HepG2 (cell line): ENCODE data around the gene NFIC. TPM values are rescaled to one million over a fixed set of nuclear protein-coding genes. Genes with fewer than 3 reads are reported as not detected.

ENCODE experiments used
- ATAC-seq: fragments of 200-7000 bp; cut with Tn5 transposase; 3 replicates; pipeline ENCODE4 v1.9.1; 2020; ENCODE audit warnings: mild to moderate bottlenecking, moderate library complexity
- BruUV-seq: library from RNA; stranded (reverse); fragments of 400-500 nt; replicated peaks from 2 replicates; lab custom pipeline; 2021; lab: Mats Ljungman, UMichigan
- CTCF ChIA-PET: fragments of 300-600 bp; formaldehyde crosslinking; extraction: SDS; loops from one replicate; lab custom pipeline; 2021; ENCODE audit warnings: low total read pairs, inconsistent platforms, low intra/inter-chr PET ratio; lab: Yijun Ruan, JAX
- POLR2A ChIA-PET: fragments of 350-600 bp; sonication (Branson Sonifier 250); formaldehyde crosslinking; loops from one replicate; lab custom pipeline; 2020; ENCODE audit warnings: antibody characterized with exemption, inconsistent platforms; lab: Yijun Ruan, JAX
- DNase-seq: peaks from one replicate; pipeline ENCODE4 v3.0.0-alpha.2; 2015; ENCODE audit warnings: low spot score
- FAIRE-seq: peaks from 3 replicates; lab custom pipeline; 2011; peaks lifted over from hg19 to GRCh38; lab: Jason Lieb, UNC
- H2AFZ ChIP-seq: one replicate; pipeline ENCODE4 v1.6.1; 2011; ENCODE audit warnings: low read length, inconsistent platforms
- H3K27ac ChIP-seq: fragments of 300-600 bp; 3 replicates; pipeline ENCODE4 v1.8.0; 2011; ENCODE audit warnings: mixed run types, mild to moderate bottlenecking, mixed read lengths, low read length, inconsistent platforms; ENCODE audit not compliant: insufficient read depth; ENCODE audit errors: extremely low read length
- H3K27me3 ChIP-seq, 2 experiments: fragments of 200-600 bp in 1 of 2; 2 replicates in 1 of 2; 3 replicates in 1 of 2; pipeline versions ENCODE4 v1.6.0 to v1.8.0; 2011; ENCODE audit warnings: low read length in 2 of 2, mild to moderate bottlenecking in 2 of 2, moderate library complexity in 2 of 2, inconsistent platforms in 1 of 2; ENCODE audit not compliant: insufficient read depth in 2 of 2, control insufficient read depth in 1 of 2
- H3K36me3 ChIP-seq, 2 experiments: fragments of 200-600 bp in 1 of 2; replicated peaks in 1 of 2; 2 replicates in 1 of 2; 3 replicates in 1 of 2; pipeline versions ENCODE4 v1.5.1 to v1.8.0; 2011; ENCODE audit warnings: low read length in 2 of 2, inconsistent platforms in 1 of 2; ENCODE audit not compliant: insufficient read depth in 2 of 2, control insufficient read depth in 1 of 2
- H3K4me1 ChIP-seq: 2 replicates; pipeline ENCODE4 v1.5.1; 2012; ENCODE audit warnings: low read length, inconsistent platforms; ENCODE audit not compliant: insufficient read depth
- H3K4me2 ChIP-seq: 2 replicates; pipeline ENCODE4 v1.6.0; 2011; ENCODE audit warnings: low read depth, low read length, inconsistent platforms
- H3K4me3 ChIP-seq, 3 experiments: fragments of 200-600 bp in 1 of 3; sonication (generic), shearing (Covaris generic) in 1 of 3; replicated peaks in 1 of 3; 2 replicates each; pipeline ENCODE4 v1.5.1; 2011 to 2016; ENCODE audit warnings: low read length in 3 of 3, inconsistent platforms in 2 of 3, low read depth in 2 of 3, mild to moderate bottlenecking in 2 of 3, control low read depth in 1 of 3, mixed read lengths in 1 of 3; ENCODE audit not compliant: insufficient read depth in 1 of 3
- H3K79me2 ChIP-seq: one replicate; pipeline ENCODE4 v1.6.1; 2011; ENCODE audit warnings: low read length, inconsistent platforms; ENCODE audit not compliant: insufficient read depth
- H3K9ac ChIP-seq: 2 replicates; pipeline ENCODE4 v1.6.0; 2011; ENCODE audit warnings: mild to moderate bottlenecking, low read depth, low read length, inconsistent platforms; ENCODE audit not compliant: insufficient read depth
- H3K9me3 ChIP-seq: 2 replicates; pipeline ENCODE4 v1.5.1; 2012; ENCODE audit warnings: mild to moderate bottlenecking, low read length
- H4K20me1 ChIP-seq: 2 replicates; pipeline ENCODE4 v1.6.0; 2011; ENCODE audit warnings: inconsistent platforms, mild to moderate bottlenecking, low read length, moderate library complexity; ENCODE audit not compliant: insufficient read depth
- BHLHE40 ChIP-seq: IDR thresholded peaks from 2 replicates; pipeline ENCODE4 v1.6.1; 2011; ENCODE audit warnings: low read length, improper control_type of control experiment
- BRD4 ChIP-seq: sonication (generic); formaldehyde crosslinking; IDR thresholded peaks from 2 replicates; pipeline ENCODE4 v1.4.0; 2020; ENCODE audit warnings: missing genetic modification reagents
- GATAD2A ChIP-seq: IDR thresholded peaks from 2 replicates; pipeline ENCODE4 v1.6.1; 2016
- HOXA9 ChIP-seq: sonication (generic); formaldehyde crosslinking; IDR thresholded peaks from 2 replicates; pipeline ENCODE4 v1.8.1; 2022; ENCODE audit warnings: missing genetic modification reagents, mild to moderate bottlenecking, moderate library complexity, borderline replicate concordance
- MAFK ChIP-seq, 2 experiments: IDR thresholded peaks in 1 of 2; conservative IDR thresholded peaks in 1 of 2; 2 replicates each; pipeline ENCODE4 v1.6.1; 2011; ENCODE audit warnings: improper control_type of control experiment in 2 of 2, low read length in 2 of 2
- NCOA5 ChIP-seq: sonication (generic); formaldehyde crosslinking; IDR thresholded peaks from 2 replicates; pipeline ENCODE4 v1.4.0; 2020; ENCODE audit warnings: missing genetic modification reagents
- NFIB ChIP-seq: sonication (generic); formaldehyde crosslinking; IDR thresholded peaks from 2 replicates; pipeline ENCODE4 v1.9.0; 2021; ENCODE audit warnings: missing genetic modification reagents, mild to moderate bottlenecking, borderline replicate concordance
- RARA ChIP-seq: IDR thresholded peaks from 2 replicates; pipeline ENCODE4 v1.6.1; 2016; ENCODE audit warnings: missing genetic modification reagents, missing compliant biosample characterization
- SPEN ChIP-seq: sonication (generic); formaldehyde crosslinking; IDR thresholded peaks from 2 replicates; pipeline ENCODE4 v1.5.1; 2020; ENCODE audit warnings: low read depth, mild to moderate bottlenecking, missing genetic modification reagents
- ZFAT ChIP-seq: sonication (generic); formaldehyde crosslinking; conservative IDR thresholded peaks from 2 replicates; pipeline ENCODE4 v1.8.1; 2023; ENCODE audit warnings: missing genetic modification reagents, inconsistent platforms
- ZNF124 ChIP-seq: sonication (generic); formaldehyde crosslinking; IDR thresholded peaks from 2 replicates; pipeline ENCODE4 v1.4.0; 2020; ENCODE audit warnings: missing genetic modification reagents
- ZNF264 ChIP-seq: sonication (generic); formaldehyde crosslinking; IDR thresholded peaks from 2 replicates; pipeline ENCODE4 v1.4.0; 2020; ENCODE audit warnings: missing genetic modification reagents
- ZNF883 ChIP-seq: sonication (generic); formaldehyde crosslinking; IDR thresholded peaks from 2 replicates; pipeline ENCODE4 v1.5.1; 2020; ENCODE audit warnings: mild to moderate bottlenecking, missing genetic modification reagents; ENCODE audit errors: not compliant biosample characterization
- ZSCAN20 ChIP-seq: sonication (generic); formaldehyde crosslinking; IDR thresholded peaks from 2 replicates; pipeline ENCODE4 v1.4.0; 2020; ENCODE audit warnings: missing genetic modification reagents, mild to moderate bottlenecking, borderline replicate concordance
- WGBS: methylation state at CpG from one replicate; pipeline ENCODE4 v1.1.6; 2017; ENCODE audit warnings: low lambda C conversion rate; 5-methylcytosine and 5-hydroxymethylcytosine counted together
- in situ Hi-C: cut with HindIII; loops from 2 replicates; pipeline ENCODE4 v1.10.0; 2017; ENCODE audit warnings: low pct_unique_long_range_greater_than_20kb; ENCODE audit not compliant: extremely low pct_ligation_motif_present
- intact Hi-C: fragments of 100-400 bp; cut with micrococcal nuclease; formaldehyde crosslinking; loops from one replicate; pipeline ENCODE4 v1.10.0; 2022; ENCODE audit not compliant: unreplicated experiment
- polyA plus RNA-seq, 8 experiments: library from polyadenylated mRNA; depleted of rRNA in 3 of 8; stranded (reverse) in 7 of 8; unstranded in 1 of 8; fragments of >200 nt; fragmentation: Illumina TruSeq in 4 of 8; extraction: Trizol in 4 of 8; gene quantifications; 2 replicates each; pipeline versions ENCODE4 v1.2.1 to v1.2.3, GENCODE V29; 2011 to 2016; ENCODE audit warnings: low read depth in 4 of 8, missing spikeins in 1 of 8, mixed read lengths in 1 of 8; ENCODE audit not compliant: insufficient read depth in 1 of 8
- total RNA-seq, 5 experiments: library from RNA; depleted of rRNA; stranded (reverse); fragments of >200 nt; fragmentation: Illumina TruSeq; extraction: Trizol; gene quantifications; 2 replicates each; pipeline ENCODE4 v1.2.3, GENCODE V29; 2016; ENCODE audit warnings: low read depth in 1 of 5
- TF ChIP-seq, protein P1 (sequence below): sonication (generic); formaldehyde crosslinking; IDR thresholded peaks from 2 replicates; pipeline ENCODE4 v1.4.0; 2020; ENCODE audit warnings: missing genetic modification reagents, borderline replicate concordance
- TF ChIP-seq, protein P2 (sequence below): IDR thresholded peaks from 2 replicates; pipeline ENCODE4 v1.6.1; 2016; ENCODE audit warnings: missing biosample characterization, missing genetic modification reagents, low read depth
- TF ChIP-seq, protein P3 (sequence below): sonication (generic); IDR thresholded peaks from 2 replicates; pipeline ENCODE4 v1.6.1; 2016; ENCODE audit warnings: low read depth, borderline replicate concordance

Gene NFIC
- total and polyA plus RNA-seq, 2 of the 13 experiments (the other 11 are each of a cell fraction or from before 2014, with no cell fraction given): 1.3 to 2.5 TPM

DNA sequence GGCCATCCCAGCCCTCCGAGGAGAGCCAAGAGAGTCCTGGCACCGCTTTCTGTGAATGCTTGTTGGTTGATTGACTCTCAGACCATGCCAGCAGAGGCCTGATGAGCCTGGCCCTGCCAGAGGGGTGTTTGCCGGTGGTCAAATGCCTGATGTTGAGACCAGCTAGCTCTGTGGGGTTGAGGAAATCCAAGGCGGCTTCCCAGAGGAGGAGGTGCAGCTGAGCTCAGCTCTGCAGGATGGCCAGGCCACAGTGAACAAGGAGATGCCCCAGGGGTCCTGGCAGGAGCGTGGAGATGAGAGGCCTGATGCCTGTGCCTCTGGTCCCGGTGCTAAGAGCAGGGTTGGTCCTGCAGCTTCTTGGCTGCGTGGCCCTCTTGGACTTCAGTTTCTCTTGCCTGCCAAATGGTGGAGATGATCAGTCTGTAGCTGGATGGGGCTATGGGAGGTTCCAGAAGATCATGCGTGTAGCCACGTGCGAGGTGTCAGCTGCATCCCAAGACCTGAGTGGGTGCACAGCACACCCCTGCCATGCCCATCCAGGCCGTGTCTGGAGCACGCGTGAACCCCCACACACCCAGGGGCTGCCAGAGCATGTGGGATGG lies 16.8 kb downstream of the NFIC start:
- H3K4me2 ChIP-seq: no peak overlapping the region
- H3K36me3 ChIP-seq: peaks cover 4 to 9% of the 10 kb centered on the region in 2 experiments; a peak in 1 of 5 replicates
- ATAC-seq (no peak), DNase-seq (no peak), FAIRE-seq (no peak)
- no peaks in the 10 kb centered on the region for H4K20me1 ChIP-seq
- no peaks in the 10 kb centered on the region for H3K9me3 ChIP-seq
- no peak overlapping the region for H3K27ac ChIP-seq
- H3K79me2 ChIP-seq: peaks cover 3% of the 10 kb centered on the region
- in situ Hi-C loops: no loop called here
- intact Hi-C loops: no loop called here
- ChIA-PET POLR2A (no interaction called here), CTCF (no interaction called here)
- no peak for TF ChIP-seq NCOA5
- no peak for TF ChIP-seq BHLHE40
- no peak for TF ChIP-seq NFIB (CRISPR knock-in tag)
- no peak for TF ChIP-seq ZFAT (CRISPR knock-in tag)
- no peak for TF ChIP-seq ZNF124 (CRISPR knock-in tag)
- TF ChIP-seq, protein P1, sequence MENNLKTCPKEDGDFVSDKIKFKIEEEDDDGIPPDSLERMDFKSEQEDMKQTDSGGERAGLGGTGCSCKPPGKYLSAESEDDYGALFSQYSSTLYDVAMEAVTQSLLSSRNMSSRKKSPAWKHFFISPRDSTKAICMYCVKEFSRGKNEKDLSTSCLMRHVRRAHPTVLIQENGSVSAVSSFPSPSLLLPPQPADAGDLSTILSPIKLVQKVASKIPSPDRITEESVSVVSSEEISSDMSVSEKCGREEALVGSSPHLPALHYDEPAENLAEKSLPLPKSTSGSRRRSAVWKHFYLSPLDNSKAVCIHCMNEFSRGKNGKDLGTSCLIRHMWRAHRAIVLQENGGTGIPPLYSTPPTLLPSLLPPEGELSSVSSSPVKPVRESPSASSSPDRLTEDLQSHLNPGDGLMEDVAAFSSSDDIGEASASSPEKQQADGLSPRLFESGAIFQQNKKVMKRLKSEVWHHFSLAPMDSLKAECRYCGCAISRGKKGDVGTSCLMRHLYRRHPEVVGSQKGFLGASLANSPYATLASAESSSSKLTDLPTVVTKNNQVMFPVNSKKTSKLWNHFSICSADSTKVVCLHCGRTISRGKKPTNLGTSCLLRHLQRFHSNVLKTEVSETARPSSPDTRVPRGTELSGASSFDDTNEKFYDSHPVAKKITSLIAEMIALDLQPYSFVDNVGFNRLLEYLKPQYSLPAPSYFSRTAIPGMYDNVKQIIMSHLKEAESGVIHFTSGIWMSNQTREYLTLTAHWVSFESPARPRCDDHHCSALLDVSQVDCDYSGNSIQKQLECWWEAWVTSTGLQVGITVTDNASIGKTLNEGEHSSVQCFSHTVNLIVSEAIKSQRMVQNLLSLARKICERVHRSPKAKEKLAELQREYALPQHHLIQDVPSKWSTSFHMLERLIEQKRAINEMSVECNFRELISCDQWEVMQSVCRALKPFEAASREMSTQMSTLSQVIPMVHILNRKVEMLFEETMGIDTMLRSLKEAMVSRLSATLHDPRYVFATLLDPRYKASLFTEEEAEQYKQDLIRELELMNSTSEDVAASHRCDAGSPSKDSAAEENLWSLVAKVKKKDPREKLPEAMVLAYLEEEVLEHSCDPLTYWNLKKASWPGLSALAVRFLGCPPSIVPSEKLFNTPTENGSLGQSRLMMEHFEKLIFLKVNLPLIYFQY (CRISPR knock-in tag): no peak
- TF ChIP-seq ZNF883 (CRISPR knock-in tag): no peak
- TF ChIP-seq MAFK (conservative IDR thresholded peaks at IDR 0.05 in 1 of 2, IDR thresholded peaks at IDR 0.05 in 1 of 2; ENCODE audit: low read length in 2 of 2): no peak
- no peak for TF ChIP-seq ZSCAN20 (CRISPR knock-in tag)
- no peak for TF ChIP-seq HOXA9 (CRISPR knock-in tag)
- TF ChIP-seq SPEN (CRISPR knock-in tag): no peak
- no peak for TF ChIP-seq ZNF264
- no peak for TF ChIP-seq GATAD2A (CRISPR knock-in tag)
- TF ChIP-seq, protein P2, sequence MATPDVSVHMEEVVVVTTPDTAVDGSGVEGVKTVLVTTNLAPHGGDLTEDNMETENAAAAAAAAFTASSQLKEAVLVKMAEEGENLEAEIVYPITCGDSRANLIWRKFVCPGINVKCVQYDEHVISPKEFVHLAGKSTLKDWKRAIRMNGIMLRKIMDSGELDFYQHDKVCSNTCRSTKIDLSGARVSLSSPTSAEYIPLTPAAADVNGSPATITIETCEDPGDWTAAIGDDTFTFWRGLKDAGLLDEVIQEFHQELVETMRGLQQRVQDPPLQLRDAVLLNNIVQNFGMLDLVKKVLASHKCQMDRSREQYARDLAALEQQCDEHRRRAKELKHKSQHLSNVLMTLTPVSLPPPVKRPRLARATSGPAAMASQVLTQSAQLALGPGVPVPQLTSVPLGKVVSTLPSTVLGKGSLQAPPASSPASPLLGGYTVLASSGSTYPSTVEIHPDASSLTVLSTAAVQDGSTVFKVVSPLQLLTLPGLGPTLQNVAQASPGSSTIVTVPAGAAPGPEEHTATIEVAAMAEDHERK (CRISPR knock-in tag): no peak
- TF ChIP-seq, protein P3, sequence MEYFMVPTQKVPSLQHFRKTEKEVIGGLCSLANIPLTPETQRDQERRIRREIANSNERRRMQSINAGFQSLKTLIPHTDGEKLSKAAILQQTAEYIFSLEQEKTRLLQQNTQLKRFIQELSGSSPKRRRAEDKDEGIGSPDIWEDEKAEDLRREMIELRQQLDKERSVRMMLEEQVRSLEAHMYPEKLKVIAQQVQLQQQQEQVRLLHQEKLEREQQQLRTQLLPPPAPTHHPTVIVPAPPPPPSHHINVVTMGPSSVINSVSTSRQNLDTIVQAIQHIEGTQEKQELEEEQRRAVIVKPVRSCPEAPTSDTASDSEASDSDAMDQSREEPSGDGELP: no peak
- no peak for TF ChIP-seq RARA (CRISPR knock-in tag)
- TF ChIP-seq BRD4 (CRISPR knock-in tag): no peak
- no peak overlapping the region for H3K9ac ChIP-seq
- H2AFZ ChIP-seq: no peak overlapping the region
- no peak overlapping the region for H3K4me3 ChIP-seq
- WGBS: 100% methylated on average over 2 of the region's 13 CpGs
- H3K4me1 ChIP-seq: peaks cover 8% of the 10 kb centered on the region
- BruUV-seq: no TSS peak
- no peaks in the 10 kb centered on the region for H3K27me3 ChIP-seq
